Suprapubic skin (tissue), 4 donors: ENCODE data around the gene PARM1. TPM values are rescaled to one million over a fixed set of nuclear protein-coding genes. Genes with fewer than 3 reads are reported as not detected.

Experiments used
- DNase-seq, 2 donors: peaks; one replicate each; pipeline ENCODE4 v3.0.0-alpha.2; 2019; ENCODE audit warnings: low spot score in 2 of 2
- H3K27ac ChIP-seq: fragments of 200-600 bp; sonication (generic); one replicate; pipeline ENCODE4 v1.5.1; 2019
- H3K27me3 ChIP-seq: fragments of 200-600 bp; sonication (generic); one replicate; pipeline ENCODE4 v1.5.1; 2019
- H3K36me3 ChIP-seq: fragments of 200-600 bp; sonication (generic); one replicate; pipeline ENCODE4 v1.5.1; 2019
- H3K4me1 ChIP-seq: fragments of 200-600 bp; sonication (generic); one replicate; pipeline ENCODE4 v1.5.1; 2019
- H3K4me3 ChIP-seq: fragments of 200-600 bp; sonication (generic); one replicate; pipeline ENCODE4 v1.5.1; 2019; ENCODE audit warnings: mild to moderate bottlenecking
- H3K9me3 ChIP-seq: fragments of 200-600 bp; sonication (generic); one replicate; pipeline ENCODE4 v1.5.1; 2019
- EP300 ChIP-seq: sonication (generic); formaldehyde crosslinking; IDR thresholded peaks from one replicate; pipeline ENCODE4 v1.6.1; 2017; ENCODE audit warnings: antibody characterized with exemption
- POLR2A ChIP-seq, 2 donors: fragments of 450-650 bp; IDR thresholded peaks; one replicate each; pipeline ENCODE4 v1.6.1; 2017; ENCODE audit warnings: antibody characterized with exemption in 2 of 2, mild to moderate bottlenecking in 2 of 2, moderate library complexity in 2 of 2
- POLR2AphosphoS5 ChIP-seq, 3 donors: sonication (generic); formaldehyde crosslinking; IDR thresholded peaks; one replicate each; pipeline ENCODE4 v1.6.1; 2017; ENCODE audit warnings: antibody characterized with exemption in 3 of 3
- WGBS: methylation state at CpG from one replicate; pipeline ENCODE4 v1.1.5; 2018; 5-methylcytosine and 5-hydroxymethylcytosine counted together
- total RNA-seq, 4 donors: library from RNA; depleted of rRNA; stranded (reverse); fragments of >200 nt; gene quantifications; one replicate each; pipeline ENCODE4 v1.1.0, GENCODE V29; 2016
- TF ChIP-seq, protein P1 (sequence below), 2 donors: fragments of 200-600 bp in 1 of 2; fragments of 450-650 bp in 1 of 2; sonication (generic) in 1 of 2; IDR thresholded peaks; one replicate each; pipeline ENCODE4 v1.5.1; 2016 to 2019; ENCODE audit warnings: antibody characterized with exemption in 2 of 2, mild to moderate bottlenecking in 1 of 2, moderate library complexity in 1 of 2

The PARM1 gene
- total RNA-seq, 4 donors from 2014 or later = 13.2 to 27.4 (median 19.1) TPM

DNA sequence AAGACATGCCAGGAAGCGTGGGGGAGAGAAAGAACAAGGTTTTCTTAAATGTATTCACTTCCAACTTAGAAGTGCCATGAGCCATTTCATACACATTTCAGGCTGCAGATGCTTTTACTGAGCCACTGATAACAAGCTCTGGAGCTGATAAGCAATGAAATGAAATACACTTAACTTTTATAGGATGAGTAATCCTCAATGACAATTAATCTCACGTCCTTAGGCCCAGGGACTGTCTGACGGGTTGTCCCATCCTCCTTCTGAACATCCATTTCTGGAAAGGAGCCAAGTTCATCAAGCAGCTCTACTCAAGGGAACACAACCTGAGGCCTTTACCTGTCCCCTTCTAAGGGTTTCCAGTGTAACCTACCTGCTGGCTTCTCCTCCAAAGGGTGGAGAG lies 121.2 kb downstream of the PARM1 start:
- no peak overlapping the region for H3K4me3 ChIP-seq
- DNase-seq = no peak
- H3K36me3 ChIP-seq = no peaks in the 10 kb centered on the region
- no peaks in the 10 kb centered on the region for H3K9me3 ChIP-seq
- no peak overlapping the region for H3K27ac ChIP-seq
- TF ChIP-seq, protein P1, sequence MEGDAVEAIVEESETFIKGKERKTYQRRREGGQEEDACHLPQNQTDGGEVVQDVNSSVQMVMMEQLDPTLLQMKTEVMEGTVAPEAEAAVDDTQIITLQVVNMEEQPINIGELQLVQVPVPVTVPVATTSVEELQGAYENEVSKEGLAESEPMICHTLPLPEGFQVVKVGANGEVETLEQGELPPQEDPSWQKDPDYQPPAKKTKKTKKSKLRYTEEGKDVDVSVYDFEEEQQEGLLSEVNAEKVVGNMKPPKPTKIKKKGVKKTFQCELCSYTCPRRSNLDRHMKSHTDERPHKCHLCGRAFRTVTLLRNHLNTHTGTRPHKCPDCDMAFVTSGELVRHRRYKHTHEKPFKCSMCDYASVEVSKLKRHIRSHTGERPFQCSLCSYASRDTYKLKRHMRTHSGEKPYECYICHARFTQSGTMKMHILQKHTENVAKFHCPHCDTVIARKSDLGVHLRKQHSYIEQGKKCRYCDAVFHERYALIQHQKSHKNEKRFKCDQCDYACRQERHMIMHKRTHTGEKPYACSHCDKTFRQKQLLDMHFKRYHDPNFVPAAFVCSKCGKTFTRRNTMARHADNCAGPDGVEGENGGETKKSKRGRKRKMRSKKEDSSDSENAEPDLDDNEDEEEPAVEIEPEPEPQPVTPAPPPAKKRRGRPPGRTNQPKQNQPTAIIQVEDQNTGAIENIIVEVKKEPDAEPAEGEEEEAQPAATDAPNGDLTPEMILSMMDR (IDR thresholded peaks at IDR 0.05) = no peak
- TF ChIP-seq POLR2A (IDR thresholded peaks at IDR 0.05) (no peak), EP300 (no peak), POLR2AphosphoS5 (IDR thresholded peaks at IDR 0.05) (no peak)
- no peaks in the 10 kb centered on the region for H3K4me1 ChIP-seq
- WGBS = 63% methylated on average over 3 of the region's 3 CpGs
- H3K27me3 ChIP-seq = no peaks in the 10 kb centered on the region

DNA sequence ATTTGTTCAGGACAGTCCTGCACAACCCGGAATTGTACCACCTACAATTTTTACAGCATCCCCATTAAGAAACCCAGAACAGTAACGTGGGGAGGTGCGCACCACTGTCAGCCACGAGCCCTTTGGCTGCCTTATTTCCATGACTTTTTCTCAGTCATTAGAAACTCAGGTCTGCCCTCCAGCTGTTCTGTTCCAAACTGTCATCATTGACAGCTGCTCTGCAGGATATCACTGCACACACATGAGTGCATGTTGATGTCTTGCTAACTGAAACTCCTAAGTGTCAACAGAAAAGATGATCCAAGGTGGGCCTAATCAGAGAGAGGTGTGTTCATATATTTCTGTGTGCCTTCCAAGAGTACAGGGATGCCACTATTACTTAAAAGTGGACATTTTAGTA lies 123.4 kb downstream of the PARM1 start:
- Histone ChIP-seq H3K9me3 (no peaks in the 10 kb centered on the region), H3K27ac (no peak overlapping the region), H3K4me1 (no peaks in the 10 kb centered on the region), H3K36me3 (no peaks in the 10 kb centered on the region), H3K27me3 (no peaks in the 10 kb centered on the region), H3K4me3 (no peak overlapping the region)
- 72% methylated on average over 4 of the region's 4 CpGs for WGBS
- TF ChIP-seq EP300 = no peak
- DNase-seq = no peak

DNA sequence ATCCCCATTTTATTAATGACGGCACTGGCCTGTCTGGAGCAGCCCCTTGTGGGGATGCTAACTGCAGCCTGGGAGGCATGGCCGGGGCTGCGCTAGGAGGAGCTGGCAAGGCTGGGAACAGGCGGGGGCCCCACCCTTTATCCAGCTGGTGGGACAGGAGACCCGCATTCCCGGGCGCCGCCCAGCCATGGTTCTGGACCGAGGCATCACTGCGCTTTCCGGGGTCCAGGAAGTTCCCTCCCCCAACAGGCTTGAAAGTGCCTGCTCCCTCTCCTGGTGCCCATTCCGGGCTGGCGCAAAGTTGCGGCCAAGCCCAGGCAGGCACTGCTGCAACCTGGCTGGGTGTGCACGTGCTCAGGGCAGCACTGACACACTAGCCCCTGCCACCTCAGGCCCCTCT lies 124.5 kb downstream of the PARM1 start:
- Histone ChIP-seq H3K27me3 (no peaks in the 10 kb centered on the region), H3K36me3 (no peaks in the 10 kb centered on the region), H3K4me1 (no peaks in the 10 kb centered on the region), H3K27ac (no peak overlapping the region), H3K4me3 (no peak overlapping the region), H3K9me3 (no peaks in the 10 kb centered on the region)
- WGBS = 85% methylated on average over 13 of the region's 15 CpGs
- no peak for DNase-seq
- TF ChIP-seq POLR2A (IDR thresholded peaks at IDR 0.05) (no peak), EP300 (no peak), POLR2AphosphoS5 (IDR thresholded peaks at IDR 0.05) (no peak)
- TF ChIP-seq, protein P1 (IDR thresholded peaks at IDR 0.05) = no peak

DNA sequence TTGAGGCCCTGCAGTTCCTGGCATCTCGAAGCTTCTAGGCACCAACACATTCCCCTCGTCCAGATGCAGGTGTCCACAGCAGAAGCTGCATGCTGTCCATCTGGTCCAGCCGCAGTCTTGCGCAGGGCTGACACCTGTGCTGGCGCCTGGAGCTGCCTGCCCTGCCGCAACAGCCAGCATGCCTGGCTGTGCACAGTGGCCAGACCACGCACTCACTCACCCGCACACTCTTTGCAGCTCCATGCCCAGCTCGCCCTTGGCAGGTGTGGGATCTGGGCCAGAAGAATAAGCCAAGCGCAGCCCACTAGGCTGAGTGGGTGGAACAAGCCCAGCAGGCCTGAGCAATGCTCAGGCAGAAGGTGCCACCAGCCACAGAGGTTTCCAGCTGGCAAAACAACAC lies 125.6 kb downstream of the PARM1 start:
- Histone ChIP-seq H3K27me3 (no peaks in the 10 kb centered on the region), H3K9me3 (no peaks in the 10 kb centered on the region), H3K36me3 (no peaks in the 10 kb centered on the region), H3K27ac (no peak overlapping the region), H3K4me1 (no peaks in the 10 kb centered on the region), H3K4me3 (no peak overlapping the region)
- DNase-seq = no peak
- 87% methylated on average over 4 of the region's 10 CpGs for WGBS
- no peak for TF ChIP-seq POLR2AphosphoS5 (IDR thresholded peaks at IDR 0.05)
- TF ChIP-seq POLR2A (IDR thresholded peaks at IDR 0.05) = no peak
- no peak for TF ChIP-seq EP300
- TF ChIP-seq, protein P1 (IDR thresholded peaks at IDR 0.05) = no peak

DNA sequence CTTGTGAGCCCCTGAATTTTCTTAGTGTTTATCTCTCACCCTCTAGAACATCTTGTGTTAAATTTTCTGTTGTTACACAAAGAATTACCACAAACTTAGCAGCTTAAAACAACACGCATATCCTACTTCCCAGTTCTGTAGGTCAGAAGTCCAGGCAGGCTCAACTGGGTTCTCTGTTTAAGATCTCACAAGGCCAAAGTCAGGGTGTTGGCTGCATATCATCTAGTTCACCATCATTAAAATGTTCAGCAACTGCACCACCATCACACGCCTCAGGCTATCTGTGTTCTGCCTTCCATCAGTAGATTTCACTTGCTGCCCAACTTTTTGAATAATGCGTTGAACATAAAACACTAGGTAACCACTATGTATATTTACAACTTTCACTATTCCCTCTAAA lies 130.5 kb downstream of the PARM1 start:
- Histone ChIP-seq H3K4me1 (no peaks in the 10 kb centered on the region), H3K27ac (no peak overlapping the region), H3K36me3 (no peaks in the 10 kb centered on the region), H3K9me3 (no peaks in the 10 kb centered on the region), H3K4me3 (no peak overlapping the region), H3K27me3 (no peaks in the 10 kb centered on the region)
- TF ChIP-seq POLR2AphosphoS5 (IDR thresholded peaks at IDR 0.05) = no peak
- TF ChIP-seq POLR2A (IDR thresholded peaks at IDR 0.05) = no peak
- TF ChIP-seq, protein P1 (IDR thresholded peaks at IDR 0.05) = no peak
- TF ChIP-seq EP300 = no peak
- no peak for DNase-seq
- 89% methylated on average over 3 of the region's 3 CpGs for WGBS

DNA sequence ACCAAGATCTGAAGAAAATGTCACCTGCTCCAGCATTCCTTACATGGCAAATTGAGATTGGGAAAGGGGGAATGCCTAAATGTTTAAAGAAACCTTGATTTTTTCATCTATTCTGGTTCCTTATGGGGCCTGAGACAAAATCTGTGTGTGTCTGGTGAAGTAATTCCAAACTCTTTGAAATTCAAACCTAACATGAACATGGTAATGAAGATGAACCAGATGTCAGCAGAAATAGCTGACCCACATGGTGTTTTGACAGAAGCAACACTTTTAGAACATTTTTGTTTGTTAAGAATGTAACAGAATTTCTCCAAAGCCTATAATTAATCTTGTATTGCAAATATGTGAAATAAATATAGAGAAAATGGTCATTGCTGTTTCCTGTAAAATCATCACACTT lies 133.0 kb downstream of the PARM1 start:
- H3K27me3 ChIP-seq = no peaks in the 10 kb centered on the region
- DNase-seq = no peak
- no peak overlapping the region for H3K27ac ChIP-seq
- TF ChIP-seq, protein P1 (IDR thresholded peaks at IDR 0.05) = no peak
- no peak for TF ChIP-seq POLR2AphosphoS5 (IDR thresholded peaks at IDR 0.05)
- no peak for TF ChIP-seq POLR2A (IDR thresholded peaks at IDR 0.05)
- TF ChIP-seq EP300 = no peak
- H3K4me1 ChIP-seq = no peaks in the 10 kb centered on the region
- H3K36me3 ChIP-seq = no peaks in the 10 kb centered on the region
- H3K4me3 ChIP-seq = no peak overlapping the region
- no peaks in the 10 kb centered on the region for H3K9me3 ChIP-seq
